HL-60 (cell line): ENCODE data around the gene LRRC38.
A peak's percentile ranks its signal among the peaks of the same experiment; 100 is the strongest.

Source experiments
- CTCF ChIP-seq: IDR thresholded peaks from one replicate; pipeline ENCODE4 v1.5.1; 2011; ENCODE audit warnings: low read length, control low read depth, inconsistent platforms; ENCODE audit not compliant: insufficient read depth
- GABPA ChIP-seq: IDR thresholded peaks from 2 replicates; pipeline ENCODE4 v1.6.1; 2012; ENCODE audit warnings: low read depth
- POLR2AphosphoS5 ChIP-seq: IDR thresholded peaks from 2 replicates; pipeline ENCODE4 v1.6.1; 2012; ENCODE audit warnings: low read depth
- SPI1 ChIP-seq: IDR thresholded peaks from 2 replicates; pipeline ENCODE4 v1.6.1; 2012; ENCODE audit warnings: low read depth, mild to moderate bottlenecking, borderline replicate concordance
- TF ChIP-seq, protein P1 (sequence below): IDR thresholded peaks from 2 replicates; pipeline ENCODE4 v1.6.1; 2012; ENCODE audit warnings: low read depth; ENCODE audit not compliant: insufficient replicate concordance

- TF ChIP-seq CTCF (peak; percentile 1), POLR2AphosphoS5 (no peak), GABPA (no peak), SPI1 (no peak)
- TF ChIP-seq, protein P1, sequence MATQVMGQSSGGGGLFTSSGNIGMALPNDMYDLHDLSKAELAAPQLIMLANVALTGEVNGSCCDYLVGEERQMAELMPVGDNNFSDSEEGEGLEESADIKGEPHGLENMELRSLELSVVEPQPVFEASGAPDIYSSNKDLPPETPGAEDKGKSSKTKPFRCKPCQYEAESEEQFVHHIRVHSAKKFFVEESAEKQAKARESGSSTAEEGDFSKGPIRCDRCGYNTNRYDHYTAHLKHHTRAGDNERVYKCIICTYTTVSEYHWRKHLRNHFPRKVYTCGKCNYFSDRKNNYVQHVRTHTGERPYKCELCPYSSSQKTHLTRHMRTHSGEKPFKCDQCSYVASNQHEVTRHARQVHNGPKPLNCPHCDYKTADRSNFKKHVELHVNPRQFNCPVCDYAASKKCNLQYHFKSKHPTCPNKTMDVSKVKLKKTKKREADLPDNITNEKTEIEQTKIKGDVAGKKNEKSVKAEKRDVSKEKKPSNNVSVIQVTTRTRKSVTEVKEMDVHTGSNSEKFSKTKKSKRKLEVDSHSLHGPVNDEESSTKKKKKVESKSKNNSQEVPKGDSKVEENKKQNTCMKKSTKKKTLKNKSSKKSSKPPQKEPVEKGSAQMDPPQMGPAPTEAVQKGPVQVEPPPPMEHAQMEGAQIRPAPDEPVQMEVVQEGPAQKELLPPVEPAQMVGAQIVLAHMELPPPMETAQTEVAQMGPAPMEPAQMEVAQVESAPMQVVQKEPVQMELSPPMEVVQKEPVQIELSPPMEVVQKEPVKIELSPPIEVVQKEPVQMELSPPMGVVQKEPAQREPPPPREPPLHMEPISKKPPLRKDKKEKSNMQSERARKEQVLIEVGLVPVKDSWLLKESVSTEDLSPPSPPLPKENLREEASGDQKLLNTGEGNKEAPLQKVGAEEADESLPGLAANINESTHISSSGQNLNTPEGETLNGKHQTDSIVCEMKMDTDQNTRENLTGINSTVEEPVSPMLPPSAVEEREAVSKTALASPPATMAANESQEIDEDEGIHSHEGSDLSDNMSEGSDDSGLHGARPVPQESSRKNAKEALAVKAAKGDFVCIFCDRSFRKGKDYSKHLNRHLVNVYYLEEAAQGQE = no peak
These were observed 29.8 kb upstream of the LRRC38 start for GRCh38 chr1:13543451-13544220.
